ENCODE data around the gene KLHDC10.
"Not testable (repeated sequence)": the region's sequence is repeated elsewhere in the genome, so short reads cannot be mapped to it uniquely, and the experiment has no call there.

The KLHDC10 gene

GRCh38 chr7:130141884-130142653, 71.7 kb downstream of the KLHDC10 start:
- DNase-seq (ENCODE audit: low read depth), result no peak

GRCh38 chr7:130142654-130143333, 72.5 kb downstream of the KLHDC10 start:
- DNase-seq (ENCODE audit: low read depth), result no peak

- DNase-seq (ENCODE audit: low read depth), result no peak
Observed at GRCh38 chr7:130143334-130143732, 73.0 kb downstream of the KLHDC10 start.

GRCh38 chr7:130143986-130144311, 73.6 kb downstream of the KLHDC10 start:
- no peak for DNase-seq (ENCODE audit: low read depth)

GRCh38 chr7:130144312-130145171, 74.2 kb downstream of the KLHDC10 start:
- DNase-seq (ENCODE audit: low read depth), result no peak

GRCh38 chr7:130145424-130146100, 75.2 kb downstream of the KLHDC10 start:
- no peak for DNase-seq (ENCODE audit: low read depth)

- DNase-seq (ENCODE audit: low read depth), result not testable (repeated sequence)
Observed at GRCh38 chr7:130146142-130146541, 75.8 kb downstream of the KLHDC10 start.

- DNase-seq (ENCODE audit: low read depth), result no peak
Observed at GRCh38 chr7:130146693-130147405, 76.5 kb downstream of the KLHDC10 start.

- no peak for DNase-seq (ENCODE audit: low read depth)
Observed at GRCh38 chr7:130147710-130148325, 77.5 kb downstream of the KLHDC10 start.

GRCh38 chr7:130148561-130148960, 78.2 kb downstream of the KLHDC10 start:
- no peak for DNase-seq (ENCODE audit: low read depth)

GRCh38 chr7:130149281-130150139, 79.2 kb downstream of the KLHDC10 start:
- DNase-seq (ENCODE audit: low read depth), result no peak

GRCh38 chr7:130150587-130150986, 80.3 kb downstream of the KLHDC10 start:
- no peak for DNase-seq (ENCODE audit: low read depth)

GRCh38 chr7:130151591-130152492, 81.5 kb downstream of the KLHDC10 start:
- DNase-seq (ENCODE audit: low read depth), result no peak

GRCh38 chr7:130152493-130153210, 82.3 kb downstream of the KLHDC10 start:
- DNase-seq (ENCODE audit: low read depth), result no peak

- no peak for DNase-seq (ENCODE audit: low read depth)
Observed at GRCh38 chr7:130153211-130153908, 83.0 kb downstream of the KLHDC10 start.

GRCh38 chr7:130154131-130154500, 83.8 kb downstream of the KLHDC10 start:
- no peak for DNase-seq (ENCODE audit: low read depth)

- no peak for DNase-seq (ENCODE audit: low read depth)
Observed at GRCh38 chr7:130154501-130155317, 84.4 kb downstream of the KLHDC10 start.
